AG09309 (cell line): ENCODE measurements around the gene TGDS.

Experiments used
- DNase-seq: peaks from one replicate; pipeline ENCODE4 v3.0.0-alpha.2; 2010; ENCODE audit warnings: low read depth
- H3K4me3 ChIP-seq: 2 replicates; pipeline ENCODE4 v1.5.1; 2011; ENCODE audit warnings: mild to moderate bottlenecking, low read depth, low read length, moderate library complexity; ENCODE audit not compliant: control insufficient read depth
- CTCF ChIP-seq: IDR thresholded peaks from 2 replicates; pipeline ENCODE4 v1.5.1; 2011; ENCODE audit warnings: mild to moderate bottlenecking, low read depth, low read length, inconsistent platforms; ENCODE audit not compliant: insufficient read depth, control insufficient read depth; ENCODE audit errors: missing control alignments

The TGDS gene

GRCh38 chr13:94568443-94568842 is 27.5 kb downstream of the TGDS start:
- no peak overlapping the region for H3K4me3 ChIP-seq
- TF ChIP-seq CTCF: no peak
- no peak for DNase-seq

GRCh38 chr13:94567581-94567980 is 28.4 kb downstream of the TGDS start:
- no peak for DNase-seq
- no peak overlapping the region for H3K4me3 ChIP-seq
- no peak for TF ChIP-seq CTCF

GRCh38 chr13:94561126-94561525 is 34.8 kb downstream of the TGDS start:
- DNase-seq: no peak
- TF ChIP-seq CTCF: no peak
- no peak overlapping the region for H3K4me3 ChIP-seq

- no peak for TF ChIP-seq CTCF
- no peak overlapping the region for H3K4me3 ChIP-seq
- no peak for DNase-seq
These were observed 35.8 kb downstream of the TGDS start for GRCh38 chr13:94560116-94560515.

- no peak for DNase-seq
These were observed 36.6 kb downstream of the TGDS start for GRCh38 chr13:94559222-94559795.

GRCh38 chr13:94558716-94559115 is 37.2 kb downstream of the TGDS start:
- no peak overlapping the region for H3K4me3 ChIP-seq
- no peak for DNase-seq
- no peak for TF ChIP-seq CTCF

More at GRCh38 chr13:94559222-94559795, 36.6 kb downstream of the TGDS start:
- TF ChIP-seq CTCF: no peak
- no peak overlapping the region for H3K4me3 ChIP-seq
